Measurements from ENCODE around the gene LBH. TPM values are rescaled to one million over a fixed set of nuclear protein-coding genes. Genes with fewer than 3 reads are reported as not detected.

The LBH gene
- total RNA-seq, 5 donors from 2014 or later (not counting 1 experiment from before 2014, with no cell fraction given), result 209 to 386 (median 323) TPM

Other genes with a start within 250 kb of the LBH start
- gene YPEL5, start 84.5 kb upstream of the LBH start, total RNA-seq, result 100 to 1,000 TPM in 2 of 5 donors, 10 to 100 TPM in 3; 73.0 to 962 (median 77.3) TPM
- 10 to 100 TPM; 13.8 to 33.0 (median 19.6) TPM for gene LCLAT1, start 215.7 kb downstream of the LBH start, total RNA-seq